ENCODE data around the gene SOS2. TPM values are rescaled to one million over a fixed set of nuclear protein-coding genes. Genes with fewer than 3 reads are reported as not detected.

The SOS2 gene
- total RNA-seq (10 to 100 TPM; 18.4 to 20.2 TPM), polyA plus RNA-seq (16.5 TPM)

- H3K27me3 ChIP-seq (ENCODE audit: insufficient read depth, low read length, poor library complexity, severe bottlenecking): no peaks in the 10 kb centered on the region
- peaks cover 20% of the 10 kb centered on the region for H3K4me1 ChIP-seq (ENCODE audit: insufficient read depth, low read length)
- CTCF ChIA-PET: interaction anchor here (1.2 kb wide), 1 partner anchor 230 kb away, joined by 4 read pairs; no protein-coding TSS in a partner anchor
- Mint-ChIP-seq H3K36me3 (peaks cover 0 to 10% (median 3%) of the 10 kb centered on the region in 3 donors), H3K4me3 (peak within 1 kb of the TSS; percentile 84 to 96 (median 93)), H3K9me3 (no peaks in the 10 kb centered on the region), H3K4me1 (peaks cover 38 to 61% (median 51%) of the 10 kb centered on the region in 3 donors), H3K27ac (peak within 1 kb of the TSS; percentile 89 to 97 (median 94)), H3K27me3 (peaks cover 0 to 4% of the 10 kb centered on the region in 2 donors)
- POLR2A ChIA-PET: interaction anchor here (0.6 to 1.6 kb wide), 3 partner anchors 81 to 463 kb away, joined by 3 to 9 read pairs (median 9); partner anchors contain the start of gene KLHDC2
- no peaks in the 10 kb centered on the region for H3K36me3 ChIP-seq (ENCODE audit: insufficient read depth, low read length)
- H3K4me3 ChIP-seq (ENCODE audit: low read length): peak within 1 kb of the TSS; percentile 89
- H3K9me3 ChIP-seq (ENCODE audit: low read length): no peaks in the 10 kb centered on the region
- peak within 1 kb of the TSS; percentile 75 for H3K27ac ChIP-seq (ENCODE audit: low read depth, low read length)
- DNase-seq: peak; percentile 76 to 89 (median 80)
Observed at GRCh38 chr14:50231475-50232275, at the start of gene SOS2. TSS of gene SOS2 (minus strand) at chr14:50231578. CDS start at chr14:50231283, 295 bp downstream.

- Mint-ChIP-seq H3K27ac (peak overlapping the region in 1 of 8 donors; percentile 65), H3K36me3 (peaks cover 2 to 6% (median 5%) of the 10 kb centered on the region in 3 donors), H3K27me3 (no peaks in the 10 kb centered on the region), H3K9me3 (no peaks in the 10 kb centered on the region), H3K4me1 (no peaks in the 10 kb centered on the region), H3K4me3 (no peak overlapping the region)
- Histone ChIP-seq H3K4me1 (ENCODE audit: insufficient read depth, low read length) (no peaks in the 10 kb centered on the region), H3K9me3 (ENCODE audit: low read length) (no peaks in the 10 kb centered on the region), H3K36me3 (ENCODE audit: insufficient read depth, low read length) (no peaks in the 10 kb centered on the region), H3K27me3 (ENCODE audit: insufficient read depth, low read length, poor library complexity, severe bottlenecking) (no peaks in the 10 kb centered on the region), H3K27ac (ENCODE audit: low read depth, low read length) (no peak overlapping the region), H3K4me3 (ENCODE audit: low read length) (no peak overlapping the region)
- DNase-seq: no peak
- ChIA-PET CTCF (no interaction called here), POLR2A (no interaction called here)
Observed at GRCh38 chr14:50272498-50272897, 41.1 kb upstream of the SOS2 start.

- H3K9me3 Mint-ChIP-seq: no peaks in the 10 kb centered on the region
- Histone ChIP-seq H3K9me3 (ENCODE audit: low read length) (no peaks in the 10 kb centered on the region), H3K4me3 (ENCODE audit: low read length) (no peak overlapping the region), H3K4me1 (ENCODE audit: insufficient read depth, low read length) (no peaks in the 10 kb centered on the region), H3K36me3 (ENCODE audit: insufficient read depth, low read length) (no peaks in the 10 kb centered on the region), H3K27me3 (ENCODE audit: insufficient read depth, low read length, poor library complexity, severe bottlenecking) (no peaks in the 10 kb centered on the region), H3K27ac (ENCODE audit: low read depth, low read length) (no peak overlapping the region)
- H3K27ac Mint-ChIP-seq: no peak overlapping the region
- no peaks in the 10 kb centered on the region for H3K4me1 Mint-ChIP-seq
- no peak overlapping the region for H3K4me3 Mint-ChIP-seq
- no peaks in the 10 kb centered on the region for H3K27me3 Mint-ChIP-seq
- ChIA-PET CTCF (no interaction called here), POLR2A (no interaction called here)
- peaks cover 3 to 5% (median 3%) of the 10 kb centered on the region in 3 donors for H3K36me3 Mint-ChIP-seq
- no peak for DNase-seq
Observed at GRCh38 chr14:50270932-50271331, 39.6 kb upstream of the SOS2 start.

GRCh38 chr14:50265029-50265428 is 33.7 kb upstream of the SOS2 start:
- H3K9me3 ChIP-seq (ENCODE audit: low read length): no peaks in the 10 kb centered on the region
- no peaks in the 10 kb centered on the region for H3K9me3 Mint-ChIP-seq
- no peak overlapping the region for H3K27ac ChIP-seq (ENCODE audit: low read depth, low read length)
- H3K4me1 ChIP-seq (ENCODE audit: insufficient read depth, low read length): no peaks in the 10 kb centered on the region
- no peak overlapping the region for H3K27ac Mint-ChIP-seq
- no peak for DNase-seq
- CTCF ChIA-PET: no interaction called here
- H3K4me3 ChIP-seq (ENCODE audit: low read length): no peak overlapping the region
- no peaks in the 10 kb centered on the region for H3K27me3 ChIP-seq (ENCODE audit: insufficient read depth, low read length, poor library complexity, severe bottlenecking)
- peaks cover 0 to 9% (median 6%) of the 10 kb centered on the region in 3 donors for H3K36me3 Mint-ChIP-seq
- no peak overlapping the region for H3K4me3 Mint-ChIP-seq
- peaks cover 0 to 1% (median 0%) of the 10 kb centered on the region in 3 donors for H3K4me1 Mint-ChIP-seq
- H3K27me3 Mint-ChIP-seq: no peaks in the 10 kb centered on the region
- H3K36me3 ChIP-seq (ENCODE audit: insufficient read depth, low read length): no peaks in the 10 kb centered on the region
- POLR2A ChIA-PET: no interaction called here

- Mint-ChIP-seq H3K4me1 (peaks cover 0 to 1% (median 0%) of the 10 kb centered on the region in 3 donors), H3K27me3 (no peaks in the 10 kb centered on the region), H3K36me3 (peaks cover 0 to 6% (median 6%) of the 10 kb centered on the region in 3 donors), H3K27ac (peak overlapping the region in 1 of 8 donors; percentile 62), H3K4me3 (no peak overlapping the region), H3K9me3 (no peaks in the 10 kb centered on the region)
- no peaks in the 10 kb centered on the region for H3K4me1 ChIP-seq (ENCODE audit: insufficient read depth, low read length)
- no peaks in the 10 kb centered on the region for H3K36me3 ChIP-seq (ENCODE audit: insufficient read depth, low read length)
- no peak for DNase-seq
- H3K27ac ChIP-seq (ENCODE audit: low read depth, low read length): no peak overlapping the region
- CTCF ChIA-PET: no interaction called here
- POLR2A ChIA-PET: no interaction called here
- H3K4me3 ChIP-seq (ENCODE audit: low read length): no peak overlapping the region
- no peaks in the 10 kb centered on the region for H3K9me3 ChIP-seq (ENCODE audit: low read length)
- H3K27me3 ChIP-seq (ENCODE audit: insufficient read depth, low read length, poor library complexity, severe bottlenecking): no peaks in the 10 kb centered on the region
Observed at GRCh38 chr14:50263321-50263720, 31.9 kb upstream of the SOS2 start.

GRCh38 chr14:50262865-50263264 is 31.5 kb upstream of the SOS2 start:
- DNase-seq: no peak
- Histone ChIP-seq H3K27me3 (ENCODE audit: insufficient read depth, low read length, poor library complexity, severe bottlenecking) (no peaks in the 10 kb centered on the region), H3K4me3 (ENCODE audit: low read length) (no peak overlapping the region), H3K4me1 (ENCODE audit: insufficient read depth, low read length) (no peaks in the 10 kb centered on the region), H3K27ac (ENCODE audit: low read depth, low read length) (no peak overlapping the region), H3K36me3 (ENCODE audit: insufficient read depth, low read length) (no peaks in the 10 kb centered on the region), H3K9me3 (ENCODE audit: low read length) (no peaks in the 10 kb centered on the region)
- Mint-ChIP-seq H3K27me3 (no peaks in the 10 kb centered on the region), H3K4me3 (no peak overlapping the region), H3K36me3 (peaks cover 0 to 6% (median 5%) of the 10 kb centered on the region in 3 donors), H3K4me1 (peaks cover 0 to 1% (median 0%) of the 10 kb centered on the region in 3 donors), H3K27ac (peak overlapping the region in 1 of 8 donors; percentile 12), H3K9me3 (no peaks in the 10 kb centered on the region)
- ChIA-PET CTCF (no interaction called here), POLR2A (no interaction called here)

- Histone ChIP-seq H3K4me1 (ENCODE audit: insufficient read depth, low read length) (no peaks in the 10 kb centered on the region), H3K27me3 (ENCODE audit: insufficient read depth, low read length, poor library complexity, severe bottlenecking) (no peaks in the 10 kb centered on the region), H3K36me3 (ENCODE audit: insufficient read depth, low read length) (no peaks in the 10 kb centered on the region), H3K27ac (ENCODE audit: low read depth, low read length) (no peak overlapping the region), H3K9me3 (ENCODE audit: low read length) (no peaks in the 10 kb centered on the region), H3K4me3 (ENCODE audit: low read length) (no peak overlapping the region)
- Mint-ChIP-seq H3K4me3 (no peak overlapping the region), H3K27ac (peak overlapping the region in 2 of 8 donors; percentile 6 to 63), H3K27me3 (no peaks in the 10 kb centered on the region), H3K36me3 (peaks cover 0 to 5% (median 5%) of the 10 kb centered on the region in 3 donors), H3K9me3 (no peaks in the 10 kb centered on the region), H3K4me1 (peaks cover 0 to 1% (median 0%) of the 10 kb centered on the region in 3 donors)
- peak in 2 of 5 donors; percentile 11 to 16 for DNase-seq
- POLR2A ChIA-PET: no interaction called here
- CTCF ChIA-PET: interaction anchor here (0.6 to 1.2 kb wide), 2 partner anchors 22 to 394 kb away, joined by 3 read pairs; no protein-coding TSS in a partner anchor
Observed at GRCh38 chr14:50260511-50260910, 29.1 kb upstream of the SOS2 start.

GRCh38 chr14:50260072-50260471 is 28.7 kb upstream of the SOS2 start:
- Mint-ChIP-seq H3K4me3 (no peak overlapping the region), H3K9me3 (no peaks in the 10 kb centered on the region), H3K27ac (no peak overlapping the region), H3K27me3 (no peaks in the 10 kb centered on the region), H3K4me1 (peaks cover 0 to 1% (median 0%) of the 10 kb centered on the region in 3 donors), H3K36me3 (peaks cover 0 to 5% (median 5%) of the 10 kb centered on the region in 3 donors)
- ChIA-PET CTCF (interaction anchor here (1.2 kb wide), 1 partner anchor 22 kb away, joined by 3 read pairs; no protein-coding TSS in a partner anchor), POLR2A (no interaction called here)
- Histone ChIP-seq H3K9me3 (ENCODE audit: low read length) (no peaks in the 10 kb centered on the region), H3K27ac (ENCODE audit: low read depth, low read length) (no peak overlapping the region), H3K4me1 (ENCODE audit: insufficient read depth, low read length) (no peaks in the 10 kb centered on the region), H3K36me3 (ENCODE audit: insufficient read depth, low read length) (no peaks in the 10 kb centered on the region), H3K27me3 (ENCODE audit: insufficient read depth, low read length, poor library complexity, severe bottlenecking) (no peaks in the 10 kb centered on the region), H3K4me3 (ENCODE audit: low read length) (no peak overlapping the region)
- no peak for DNase-seq

Data from CD8-positive, alpha-beta memory T cell (primary cell).